ENCODE results near the gene SLC38A2.

SLC38A2 gene

DNA sequence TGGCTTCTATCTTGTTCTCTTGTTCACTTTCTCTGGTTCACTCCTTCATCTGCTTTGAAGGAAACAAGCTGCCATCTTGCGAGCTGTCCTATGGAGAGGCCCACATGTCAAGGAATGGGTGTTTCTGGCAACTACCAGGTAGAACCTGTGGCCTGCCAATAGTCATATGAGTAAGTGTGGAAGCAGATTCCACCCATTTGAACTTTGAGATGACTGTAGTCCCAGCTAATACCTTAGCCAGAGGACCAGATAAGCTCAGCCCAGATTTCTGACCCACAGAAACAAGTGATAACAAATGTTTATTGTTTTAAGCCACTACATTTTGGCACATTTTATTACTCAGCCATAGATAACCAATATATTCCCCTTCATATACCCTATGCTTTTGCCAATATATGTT is 4.0 kb upstream of the SLC38A2 start:
- no peak for DNase-seq

DNA sequence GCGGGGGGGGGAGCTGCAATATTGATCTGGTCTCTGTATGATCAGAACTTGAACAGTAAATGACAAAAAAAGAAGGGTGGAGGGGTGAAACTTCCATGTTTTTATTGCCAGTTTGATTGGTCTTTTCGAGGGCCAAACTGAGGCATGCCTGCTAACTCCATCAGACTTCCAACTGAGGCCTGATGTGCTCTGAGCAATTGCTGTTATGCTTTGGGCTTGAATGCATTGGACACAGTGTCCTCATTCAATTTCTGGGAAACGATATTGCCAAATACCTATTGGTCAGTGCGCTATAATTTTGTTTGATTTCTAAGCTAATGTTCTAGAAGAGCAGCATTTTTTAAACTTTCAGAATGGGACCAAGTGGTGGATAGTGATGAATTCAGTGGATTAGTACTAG is 2.1 kb upstream of the SLC38A2 start:
- no peak for DNase-seq

- DNase-seq: no peak
These were observed 1.7 kb upstream of the SLC38A2 start for GRCh38 chr12:46374310-46374709.

- DNase-seq: peak in 41 of 56 donors; percentile 2 to 66 (median 31)
These were observed 1.0 kb upstream of the SLC38A2 start for GRCh38 chr12:46373301-46374296.

GRCh38 chr12:46371718-46372543 is 642 bp downstream of the SLC38A2 start:
- peak in 49 of 56 donors; percentile 27 to 90 (median 73) for DNase-seq

DNA sequence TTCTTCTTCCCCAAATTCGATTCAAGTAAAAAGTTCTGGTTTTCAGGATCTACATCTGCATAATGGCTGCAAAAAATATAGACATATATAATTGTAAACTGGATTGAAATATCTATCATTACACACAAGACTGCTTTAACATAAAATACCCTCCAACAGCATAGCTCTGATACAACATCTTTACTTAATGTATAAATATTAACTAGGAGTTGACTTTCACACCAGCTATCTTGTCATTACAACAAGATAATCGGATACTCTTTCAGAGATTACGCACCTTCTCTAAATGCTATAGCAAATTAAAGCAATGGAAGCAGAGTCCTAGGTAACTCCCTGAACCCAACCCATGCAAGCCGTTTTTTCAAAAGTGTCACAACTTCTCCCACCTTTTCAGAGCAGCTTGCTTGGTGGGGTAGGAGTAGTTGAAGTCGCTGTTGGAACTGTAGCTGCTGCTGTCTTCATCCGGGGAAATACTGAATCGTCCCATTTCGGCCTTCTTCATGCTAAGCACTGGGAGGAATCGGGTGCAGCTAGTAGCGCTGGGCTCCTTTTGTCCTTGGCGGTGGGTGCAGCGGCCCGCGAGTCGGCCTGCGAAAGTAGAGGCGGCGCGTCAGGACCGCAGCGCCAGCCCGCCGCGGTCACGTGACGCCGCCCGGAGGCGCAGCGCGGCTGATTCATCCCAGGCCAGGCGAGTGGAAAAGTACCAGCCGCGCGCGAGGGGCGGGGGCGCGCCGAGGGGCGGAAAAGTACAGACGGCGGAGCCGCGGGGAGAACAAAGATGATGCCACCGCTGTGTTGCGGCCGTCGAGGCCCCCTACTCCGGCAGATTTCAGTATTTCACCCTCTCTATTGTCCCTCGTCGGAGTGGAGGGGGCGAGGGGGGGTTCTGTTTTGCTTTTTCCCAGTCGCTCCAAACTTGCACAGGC is 1.5 kb downstream of the SLC38A2 start:
- peak; percentile 36 to 96 (median 84) for DNase-seq

DNA sequence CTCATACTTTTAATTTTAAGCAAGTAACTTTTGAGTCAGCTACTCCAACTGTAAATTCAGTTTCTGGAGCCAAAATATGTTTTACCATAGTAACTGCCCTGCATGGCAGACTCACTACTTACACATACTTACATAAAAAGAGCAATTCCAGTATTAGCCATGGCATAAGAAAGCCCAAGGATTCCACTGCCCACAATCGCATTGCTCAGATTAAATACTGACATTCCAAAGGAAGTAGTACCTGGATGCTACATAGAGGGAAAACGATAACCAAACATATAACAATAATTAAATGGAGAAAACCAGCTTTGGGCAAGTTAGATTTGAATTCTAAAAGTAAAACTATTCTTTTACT is 2.2 kb downstream of the SLC38A2 start:
- DNase-seq: no peak

DNA sequence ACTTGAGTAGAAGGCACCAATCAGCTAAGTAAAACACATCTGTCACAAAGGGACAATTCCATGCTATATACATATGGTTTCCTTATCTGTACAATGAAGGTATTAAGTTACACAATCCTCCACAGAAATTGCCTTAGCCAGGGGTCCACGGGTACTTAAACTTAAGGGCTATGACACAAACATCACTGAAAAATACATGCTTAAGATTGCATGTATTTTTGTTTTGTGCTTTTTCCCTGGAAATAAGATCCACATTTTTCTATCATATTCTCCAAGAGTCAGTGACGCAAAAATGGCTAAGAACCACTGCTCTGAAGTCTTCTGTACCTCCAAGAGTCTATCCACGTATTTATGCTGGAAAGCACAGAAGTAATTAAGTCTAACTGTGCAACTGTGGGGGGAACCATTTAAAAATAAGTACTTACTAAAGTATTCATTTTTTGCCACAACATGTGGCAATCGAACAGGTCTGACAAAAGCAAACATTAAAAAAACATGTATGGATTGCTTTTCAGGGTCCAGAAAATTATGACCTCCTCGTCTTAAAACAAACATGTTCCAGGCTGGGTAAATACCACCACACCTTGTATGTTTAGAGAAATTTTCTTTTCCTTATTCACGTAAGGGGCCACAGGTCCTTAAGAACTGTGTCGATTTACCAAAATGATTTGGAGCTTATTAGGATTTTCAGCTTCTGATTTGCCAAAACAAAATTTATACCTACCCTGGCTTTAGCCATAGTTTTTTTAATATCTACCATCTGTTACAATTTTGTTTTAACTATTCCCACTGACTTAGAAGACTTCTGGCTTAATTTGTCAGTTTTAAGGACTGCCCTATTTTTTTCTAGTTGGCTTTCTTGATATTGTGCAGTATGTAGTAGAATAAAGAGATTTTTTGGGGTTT is 2.8 kb downstream of the SLC38A2 start:
- DNase-seq: no peak

DNA sequence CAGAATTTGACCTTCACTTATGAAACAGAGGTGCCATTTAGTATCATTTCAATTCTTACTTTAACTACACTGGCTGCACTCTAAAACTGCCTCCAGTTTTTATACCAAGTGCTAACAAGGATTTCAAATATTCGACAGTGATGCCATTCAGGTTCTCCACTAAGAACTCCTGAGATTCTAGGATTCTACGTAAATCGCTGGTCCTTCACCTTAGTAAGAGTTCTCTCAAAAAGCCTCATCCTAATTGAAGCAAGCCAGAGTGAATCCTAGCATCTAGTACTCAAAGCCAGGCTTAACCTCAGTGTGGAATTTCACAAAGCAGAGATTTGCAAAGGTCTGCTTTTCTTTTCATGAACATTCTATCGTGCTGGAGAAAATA is 3.5 kb downstream of the SLC38A2 start:
- DNase-seq: no peak

- DNase-seq: no peak
These were observed 3.9 kb downstream of the SLC38A2 start for GRCh38 chr12:46368684-46369083.

GRCh38 chr12:46368138-46368537 is 4.4 kb downstream of the SLC38A2 start:
- DNase-seq: peak in 23 of 56 donors; percentile 3 to 51 (median 17)

- no peak for DNase-seq
These were observed 5.1 kb downstream of the SLC38A2 start for GRCh38 chr12:46367351-46368029.

DNA sequence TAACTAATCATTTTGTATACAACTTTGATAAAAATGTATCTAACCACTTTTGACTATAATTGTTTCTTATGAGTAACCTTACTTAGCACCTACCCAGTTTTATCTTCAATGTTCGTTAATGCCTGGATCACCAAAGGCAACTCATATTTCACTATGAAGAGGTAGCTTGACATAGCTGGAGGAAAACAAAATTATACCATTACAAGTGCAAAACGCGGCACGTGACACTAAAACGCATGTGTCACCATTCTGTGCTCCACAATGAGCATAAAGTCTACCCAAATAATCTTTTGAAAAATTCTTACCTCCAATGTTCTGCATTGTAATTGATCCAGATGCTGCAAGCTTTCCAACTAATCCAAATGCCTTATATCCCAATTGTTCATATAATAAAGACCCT is 5.8 kb downstream of the SLC38A2 start:
- no peak for DNase-seq

DNA sequence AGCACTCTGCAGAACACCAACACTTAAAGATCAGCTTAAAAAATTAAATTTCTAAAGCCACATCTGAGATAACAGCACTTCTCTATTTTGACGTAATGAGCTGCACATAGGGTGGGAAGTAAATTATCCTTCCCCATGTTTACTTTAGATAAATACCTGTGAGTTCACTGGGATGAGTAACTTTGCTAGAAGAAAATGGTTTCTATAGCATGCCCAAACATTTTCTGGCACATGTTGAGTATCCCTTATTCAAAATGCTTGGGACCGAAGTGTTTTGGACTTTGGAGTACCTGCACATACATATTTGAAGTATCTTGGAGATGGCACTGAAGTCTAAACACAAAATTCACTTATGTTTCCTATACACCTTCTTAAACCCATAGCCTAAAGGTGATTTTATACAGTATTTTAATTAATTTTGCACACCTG is 6.6 kb downstream of the SLC38A2 start:
- DNase-seq: no peak

DNA sequence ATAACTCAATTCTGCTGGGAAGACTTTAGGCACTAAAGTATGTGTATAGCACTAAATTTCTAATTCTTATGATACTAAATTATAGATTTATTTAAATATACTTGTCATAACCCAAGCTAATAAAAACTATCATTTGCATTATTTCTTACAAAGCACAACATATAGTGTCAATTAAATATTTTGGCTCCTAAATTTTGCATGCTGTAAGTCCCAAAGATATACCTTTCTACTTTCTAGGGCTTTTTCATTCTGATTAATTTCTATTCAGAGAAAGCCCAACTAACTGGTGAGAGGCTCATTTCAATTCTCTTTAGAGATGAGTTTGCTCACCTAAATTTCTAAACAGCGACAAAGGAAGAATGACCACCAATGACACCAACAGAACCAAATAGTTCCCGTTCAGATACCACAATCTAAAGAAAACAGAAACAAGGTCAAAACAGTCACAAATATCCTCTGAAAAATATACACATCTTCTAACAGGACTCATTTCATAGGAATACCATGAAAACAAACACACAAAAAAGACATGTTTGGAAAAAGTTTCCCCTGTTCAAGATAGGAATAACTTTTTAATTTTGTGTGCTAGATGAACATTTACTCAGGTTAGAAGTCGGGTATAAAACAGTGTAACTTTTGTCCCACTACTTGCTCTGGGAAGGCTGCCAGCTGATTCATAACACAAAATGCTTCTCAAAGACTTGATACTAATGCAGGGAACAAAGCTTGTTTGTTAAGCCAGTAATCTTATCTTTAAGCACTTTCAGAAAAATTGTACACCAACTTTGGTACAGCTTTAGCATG is 7.6 kb downstream of the SLC38A2 start:
- peak in 18 of 56 donors; percentile 2 to 54 (median 22) for DNase-seq

DNA sequence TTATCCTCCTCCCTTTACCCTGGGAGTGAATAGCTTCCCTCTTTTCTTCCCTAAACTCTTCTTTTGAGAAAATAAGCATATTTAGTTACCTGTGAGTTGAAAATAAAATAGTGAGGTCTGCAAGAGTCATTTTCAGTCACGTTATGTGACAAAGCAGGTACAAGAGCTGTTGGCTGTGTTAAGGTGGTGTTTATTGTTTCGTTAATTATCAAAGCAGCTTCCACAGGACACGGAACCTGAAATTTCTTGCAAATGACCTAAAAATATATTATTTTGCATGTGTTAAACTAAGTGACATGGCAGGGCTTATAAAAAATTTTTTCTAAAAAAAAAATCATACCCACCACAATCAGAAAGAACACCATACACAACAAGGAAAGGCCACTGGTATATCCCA is 8.3 kb downstream of the SLC38A2 start:
- no peak for DNase-seq

DNA sequence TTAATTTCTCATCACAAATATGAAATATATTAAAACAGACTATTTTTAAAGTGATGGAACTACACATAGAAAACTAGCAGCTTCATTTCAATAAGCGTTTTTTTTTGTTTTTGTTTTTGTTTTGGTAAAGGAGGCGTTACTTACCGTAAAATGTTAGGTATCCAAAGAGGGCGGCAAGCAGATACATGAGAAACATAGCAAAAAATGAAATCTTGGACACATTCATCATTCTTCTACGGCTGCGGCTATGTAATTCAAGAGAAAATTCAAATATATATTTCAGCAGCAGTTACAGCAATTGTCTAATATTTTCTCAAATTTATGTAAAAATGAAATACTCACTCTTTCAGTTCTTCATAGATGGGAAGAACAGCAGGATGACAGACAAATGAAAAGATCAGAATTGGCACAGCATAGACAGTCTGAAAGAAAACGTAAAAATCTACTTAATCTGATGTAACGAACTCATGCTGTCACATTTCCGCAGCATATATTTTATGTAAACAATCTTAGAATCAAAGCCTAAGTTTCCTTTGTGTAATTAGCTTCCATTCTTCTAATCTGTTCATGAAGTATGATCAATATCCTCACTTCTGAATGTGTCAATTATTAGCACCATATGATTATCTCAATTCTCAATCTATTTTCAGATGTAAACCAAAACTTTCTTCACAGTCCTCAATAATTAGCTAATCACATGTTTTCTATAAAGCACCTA is 8.8 kb downstream of the SLC38A2 start:
- DNase-seq: no peak

All from nucleus accumbens (tissue), 56 donors.